ENCODE results near the gene ENO2.

The ENO2 gene

GRCh38 chr12:6960593-6961277, 46.4 kb downstream of the ENO2 start:
- peak; percentile 68 for DNase-seq (ENCODE audit: low read depth, low spot score)

DNA sequence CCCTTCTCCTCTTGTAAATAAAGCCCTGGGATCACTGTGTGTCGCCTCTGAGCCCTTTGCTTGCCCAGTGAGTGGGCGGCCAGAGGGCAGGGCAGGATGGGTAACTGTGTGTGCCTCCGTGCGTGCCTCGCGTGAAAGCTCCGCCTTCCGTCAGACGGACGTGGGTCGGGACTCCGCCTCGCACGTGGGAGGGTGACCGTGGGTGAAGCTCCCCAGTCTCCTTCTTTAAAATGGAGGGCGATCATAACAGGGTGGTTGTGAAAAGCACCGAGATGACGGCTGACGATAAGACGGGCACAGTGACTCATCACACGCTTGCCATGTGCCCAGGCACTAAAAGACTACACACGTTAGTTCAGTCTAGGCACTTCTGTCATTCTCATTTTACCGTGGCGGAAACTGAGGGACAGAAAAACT, 46.9 kb downstream of the ENO2 start:
- DNase-seq (ENCODE audit: low read depth, low spot score), result no peak

DNA sequence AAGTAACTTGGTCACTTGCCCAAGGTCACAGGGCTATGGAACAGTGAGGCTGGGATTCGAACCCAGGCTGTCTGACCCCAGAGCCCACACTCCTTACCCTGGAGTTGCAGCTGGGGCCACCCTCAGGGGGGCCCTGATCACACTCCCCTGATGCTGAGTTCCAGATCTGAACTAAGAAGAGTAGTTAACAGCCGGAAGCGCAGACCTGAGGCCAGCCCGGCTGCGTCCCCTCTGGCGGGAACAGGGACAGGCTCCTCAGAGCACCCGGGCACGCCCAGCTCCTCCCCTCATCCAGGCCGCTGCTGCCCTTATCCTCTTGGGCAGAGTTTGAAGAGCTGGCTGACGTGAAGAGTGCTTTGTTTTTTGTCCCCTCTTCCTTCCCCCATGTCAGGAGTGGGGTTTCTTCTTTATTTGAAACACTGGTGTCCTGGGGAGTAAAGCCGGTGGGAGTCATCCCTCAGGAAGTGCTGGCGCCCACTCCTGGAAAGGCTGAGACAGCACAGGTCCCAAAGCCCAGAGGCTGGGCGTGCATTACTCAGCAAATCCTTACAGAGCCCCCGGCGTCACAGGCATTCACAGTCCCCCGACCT, 47.4 kb downstream of the ENO2 start:
- peak; percentile 95 for DNase-seq (ENCODE audit: low read depth, low spot score)

- peak; percentile 73 for DNase-seq (ENCODE audit: low read depth, low spot score)
Observed at GRCh38 chr12:6962285-6963015, 48.1 kb downstream of the ENO2 start.

DNA sequence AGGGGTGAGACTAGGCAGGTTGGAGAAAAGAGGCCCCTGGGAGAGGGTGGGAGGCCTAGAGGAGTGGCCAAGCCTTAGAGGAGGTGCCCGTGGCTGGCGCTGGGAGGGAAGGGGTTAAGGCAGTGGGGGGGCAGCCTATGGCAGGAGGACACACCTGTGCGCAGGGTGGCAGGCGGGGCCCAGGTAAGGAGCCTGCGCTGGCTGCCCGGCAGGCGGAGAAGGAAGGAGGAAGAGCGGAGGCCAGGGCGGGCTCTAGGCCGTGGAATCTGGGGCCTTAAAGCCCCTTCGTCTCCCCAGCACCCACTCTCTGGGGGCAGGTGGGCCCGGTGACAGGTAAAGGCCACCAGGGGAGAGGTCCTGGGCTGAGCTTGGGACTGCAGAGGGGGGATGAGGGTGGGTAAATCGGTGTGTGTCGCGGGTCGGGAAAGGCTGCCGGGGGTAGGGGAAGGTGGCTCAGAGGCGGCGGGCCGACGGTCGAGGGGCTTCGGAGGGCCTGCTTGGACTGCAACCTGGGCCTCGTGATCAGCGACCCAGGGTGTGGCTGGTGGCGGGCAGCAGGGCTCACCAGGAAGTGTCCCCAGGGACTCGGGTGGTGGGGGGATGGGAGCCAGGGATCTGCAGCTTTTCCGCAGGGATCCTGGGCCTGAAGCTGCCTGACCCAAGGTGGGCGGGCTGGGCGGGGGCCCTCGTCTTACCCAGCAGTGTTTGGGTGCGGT, 48.8 kb downstream of the ENO2 start:
- DNase-seq (ENCODE audit: low read depth, low spot score), result no peak

- DNase-seq (ENCODE audit: low read depth, low spot score), result no peak
Observed at GRCh38 chr12:6963791-6964413, 49.5 kb downstream of the ENO2 start.

GRCh38 chr12:6964605-6965025, 50.2 kb downstream of the ENO2 start:
- no peak for DNase-seq (ENCODE audit: low read depth, low spot score)

DNA sequence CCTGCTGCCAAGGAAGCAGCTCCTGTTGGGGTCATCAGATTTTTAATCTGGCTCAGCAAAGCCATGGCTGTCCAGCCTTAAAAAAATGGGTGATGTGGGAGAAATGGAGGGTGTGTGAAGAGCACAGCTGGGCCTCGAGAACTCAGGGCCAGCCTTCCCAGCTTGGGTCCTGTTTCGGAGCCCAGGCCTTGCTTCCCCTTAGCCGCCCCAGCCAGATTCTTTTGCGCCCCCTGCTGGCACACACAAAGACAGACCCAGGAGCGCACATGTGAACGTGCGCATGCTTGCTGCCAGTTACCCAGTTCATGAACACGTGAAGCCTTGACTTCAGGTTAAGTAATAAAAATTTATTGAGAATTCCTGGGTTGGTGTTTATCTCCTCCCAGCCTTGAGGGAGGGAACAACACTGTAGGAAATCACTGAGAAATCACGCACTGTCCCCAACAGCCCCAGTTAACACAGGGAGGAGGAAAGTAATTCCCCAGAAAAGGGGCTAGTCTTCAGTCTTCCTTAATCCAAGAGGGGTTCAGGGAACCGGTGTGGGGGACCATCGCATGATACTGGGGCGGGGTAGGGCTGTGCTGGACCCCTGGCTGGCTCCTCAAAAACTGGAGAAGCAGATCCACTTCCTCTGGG, 50.8 kb downstream of the ENO2 start:
- DNase-seq (ENCODE audit: low read depth, low spot score), result peak; percentile 91

DNA sequence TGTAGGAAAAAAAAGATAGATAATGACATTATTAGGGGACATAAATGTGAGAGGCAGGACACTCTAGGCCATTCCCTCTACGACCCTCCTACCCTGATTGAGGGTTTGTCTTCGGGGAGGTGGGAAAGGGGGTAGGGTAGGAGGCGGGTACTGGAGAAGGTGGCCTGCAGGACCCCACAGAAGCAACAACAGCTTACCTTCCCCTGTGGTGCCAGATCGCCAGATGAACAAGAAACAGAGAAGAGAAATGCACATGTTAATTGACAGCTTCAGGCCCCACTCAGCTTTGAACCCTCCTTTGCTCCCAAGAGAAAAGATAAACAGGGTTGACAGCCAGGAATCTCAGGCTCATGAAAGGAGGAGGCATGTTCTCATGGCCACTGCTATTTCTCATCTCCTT, 51.3 kb downstream of the ENO2 start:
- no peak for DNase-seq (ENCODE audit: low read depth, low spot score)

- DNase-seq (ENCODE audit: low read depth, low spot score), result no peak
Observed at GRCh38 chr12:6966351-6966750, 52.0 kb downstream of the ENO2 start.

- DNase-seq (ENCODE audit: low read depth, low spot score), result no peak
Observed at GRCh38 chr12:6967651-6968100, 53.3 kb downstream of the ENO2 start.

GRCh38 chr12:6968426-6968825, 54.0 kb downstream of the ENO2 start:
- no peak for DNase-seq (ENCODE audit: low read depth, low spot score)

- no peak for DNase-seq (ENCODE audit: low read depth, low spot score)
Observed at GRCh38 chr12:6970096-6970527, 55.7 kb downstream of the ENO2 start.
